ENCODE data around the gene DR1.
"Not testable (repeated sequence)": the region's sequence is repeated elsewhere in the genome, so short reads cannot be mapped to it uniquely, and the experiment has no call there.

DR1 gene

DNA sequence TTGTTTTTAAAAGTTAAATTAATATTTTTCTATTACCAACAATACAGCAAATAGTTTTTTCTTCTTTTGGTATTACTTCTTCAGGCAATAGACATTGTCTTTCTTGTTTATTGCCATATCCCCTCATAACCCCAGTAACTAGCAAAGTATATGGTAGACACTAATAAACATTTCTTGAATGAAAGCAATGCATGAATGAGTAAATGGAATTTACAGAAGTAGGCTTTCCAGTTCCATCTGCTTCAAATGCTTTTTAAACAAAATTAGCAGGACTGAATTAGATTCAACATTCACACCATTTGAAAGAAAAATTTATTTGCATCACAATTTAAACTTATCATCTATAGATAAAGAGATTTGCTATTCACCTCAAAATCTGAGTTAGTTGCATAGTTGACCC, 5.6 kb upstream of the DR1 start:
- DNase-seq (ENCODE audit: low read depth in 3 of 3), result no peak

DNA sequence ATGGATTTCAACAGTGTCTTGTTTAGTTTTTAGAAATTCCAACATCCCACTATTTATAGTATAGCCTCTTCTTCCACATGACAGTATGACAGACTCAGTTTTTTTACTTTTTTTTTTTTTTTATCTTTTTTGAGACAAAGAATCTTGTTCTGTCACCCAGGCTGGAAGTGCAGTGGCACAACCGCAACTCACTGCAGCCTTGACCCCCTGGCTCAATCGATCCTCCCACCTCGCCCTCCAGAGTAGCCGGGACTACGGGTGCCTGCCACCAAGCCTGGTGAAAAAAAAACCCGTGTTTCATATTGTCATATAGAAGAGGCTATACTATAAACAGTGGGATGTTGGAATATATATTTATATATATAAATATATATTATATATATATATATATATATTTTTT, 1.2 kb upstream of the DR1 start:
- DNase-seq (ENCODE audit: low read depth in 3 of 3), result no peak

DNA sequence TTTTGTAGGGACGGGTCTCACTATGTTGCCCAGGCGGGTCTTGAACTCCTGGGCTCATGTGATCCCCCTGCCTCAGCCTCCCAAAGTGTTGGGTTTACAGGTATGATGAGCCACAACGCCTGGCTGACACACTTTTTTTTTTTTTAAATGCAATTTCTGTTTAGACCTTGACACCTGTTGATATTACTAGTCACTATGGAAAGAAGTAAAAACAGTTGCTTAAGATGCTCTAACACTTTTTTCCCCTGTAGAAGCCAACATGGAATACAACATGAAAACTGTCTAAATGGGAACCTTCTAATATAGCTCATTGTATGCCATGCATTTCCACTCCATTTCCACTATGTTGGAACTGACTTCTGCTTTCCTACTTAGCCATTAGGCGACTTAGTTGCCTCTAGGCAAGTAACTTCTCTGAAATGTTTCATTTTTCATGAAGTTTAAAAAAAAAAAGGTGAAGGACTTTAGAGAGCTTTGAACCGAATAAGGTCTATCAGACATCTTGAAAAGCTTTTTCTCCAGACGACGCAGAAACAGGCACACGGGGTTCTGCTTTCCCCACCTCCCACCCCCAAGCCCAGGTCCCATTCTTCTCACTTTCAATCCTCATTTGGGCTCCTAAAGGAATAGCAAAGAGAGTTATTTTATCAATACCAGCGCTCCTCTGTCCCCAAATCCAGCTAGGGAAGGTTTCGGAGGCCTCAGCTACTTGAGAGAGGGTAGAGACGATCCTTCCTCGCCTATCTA, 648 bp upstream of the DR1 start:
- DNase-seq (ENCODE audit: low read depth in 3 of 3), result no peak

DNA sequence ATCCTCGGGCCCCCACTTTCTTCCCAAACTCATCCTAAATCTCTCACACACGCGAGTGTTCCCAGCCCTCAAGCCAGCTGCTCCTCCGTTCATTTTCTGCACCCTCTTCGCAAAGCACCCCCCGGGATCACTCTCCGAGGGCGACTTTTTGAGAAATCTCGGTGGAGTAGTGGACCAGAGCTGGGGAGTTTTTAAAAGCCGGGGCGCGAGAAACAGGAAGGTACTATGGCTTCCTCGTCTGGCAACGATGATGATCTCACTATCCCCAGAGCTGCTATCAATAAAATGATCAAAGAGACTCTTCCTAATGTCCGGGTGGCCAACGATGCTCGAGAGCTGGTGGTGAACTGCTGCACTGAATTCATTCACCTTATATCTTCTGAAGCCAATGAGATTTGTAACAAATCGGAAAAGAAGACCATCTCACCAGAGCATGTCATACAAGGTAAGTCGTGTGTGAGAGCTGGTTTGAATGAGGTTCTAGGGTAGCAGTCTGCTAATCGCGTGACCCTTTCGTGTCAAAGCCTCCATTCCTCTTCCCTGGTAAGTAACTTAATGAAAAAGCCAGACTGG, 800 bp downstream of the DR1 start:
- peak in 2 of 3 experiments; percentile 3 to 14 for DNase-seq (ENCODE audit: low read depth in 3 of 3)

DNA sequence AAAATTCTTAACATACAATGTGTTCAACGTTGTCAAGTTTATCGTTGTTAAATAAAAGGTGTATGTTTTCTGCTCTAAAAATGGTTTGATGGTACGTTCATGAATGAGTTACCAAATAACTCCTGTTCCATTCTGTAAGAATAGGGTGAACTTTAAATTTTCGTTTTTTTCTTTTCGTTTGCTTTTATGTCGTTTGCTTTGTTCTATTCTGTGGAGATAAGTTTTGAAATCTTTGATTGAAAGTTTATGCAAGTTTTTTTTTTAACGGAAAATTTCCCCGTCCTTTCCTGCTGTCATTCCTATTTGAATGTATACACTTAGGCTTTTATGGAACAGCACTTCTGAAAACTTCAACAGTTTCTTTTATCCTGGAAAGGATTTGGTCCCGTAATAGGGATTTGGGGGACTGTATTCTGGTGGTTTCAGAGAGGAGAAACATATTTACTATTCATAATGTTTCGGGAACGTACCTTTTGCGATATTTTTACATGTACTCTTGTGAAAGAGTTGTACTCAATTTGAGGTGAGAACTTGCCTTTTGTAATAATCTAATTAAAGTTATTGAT, 1.7 kb downstream of the DR1 start:
- no peak for DNase-seq (ENCODE audit: low read depth in 3 of 3)

DNA sequence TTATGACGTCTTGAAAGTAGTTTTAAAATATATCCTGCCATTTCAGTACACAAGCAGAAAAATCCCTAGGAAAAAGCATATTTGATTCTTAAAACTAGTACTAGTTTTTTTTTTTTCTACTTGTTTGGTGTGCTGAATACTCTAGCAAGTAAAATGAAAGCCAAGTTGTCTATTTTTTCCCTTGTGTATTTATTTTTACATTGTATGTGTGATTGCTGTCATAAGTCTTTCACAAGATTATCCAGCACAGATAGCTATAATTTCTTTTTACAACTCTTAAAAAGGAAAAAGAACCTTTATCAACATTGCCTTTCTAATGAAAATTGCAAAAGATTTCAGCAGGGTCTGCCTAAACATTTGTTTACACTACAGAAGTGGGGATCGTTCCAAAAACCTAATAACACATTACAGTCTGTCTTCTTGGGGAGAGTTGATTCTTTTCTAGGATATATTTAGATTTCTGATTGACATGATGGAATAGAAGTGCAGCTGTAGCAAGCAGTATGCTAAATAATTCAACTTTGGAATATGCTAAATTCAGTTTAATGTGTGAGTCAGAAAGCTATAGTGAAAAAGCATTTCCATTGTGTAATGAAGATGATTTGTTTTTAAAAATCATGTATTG, 2.5 kb downstream of the DR1 start:
- no peak for DNase-seq (ENCODE audit: low read depth in 3 of 3)

DNA sequence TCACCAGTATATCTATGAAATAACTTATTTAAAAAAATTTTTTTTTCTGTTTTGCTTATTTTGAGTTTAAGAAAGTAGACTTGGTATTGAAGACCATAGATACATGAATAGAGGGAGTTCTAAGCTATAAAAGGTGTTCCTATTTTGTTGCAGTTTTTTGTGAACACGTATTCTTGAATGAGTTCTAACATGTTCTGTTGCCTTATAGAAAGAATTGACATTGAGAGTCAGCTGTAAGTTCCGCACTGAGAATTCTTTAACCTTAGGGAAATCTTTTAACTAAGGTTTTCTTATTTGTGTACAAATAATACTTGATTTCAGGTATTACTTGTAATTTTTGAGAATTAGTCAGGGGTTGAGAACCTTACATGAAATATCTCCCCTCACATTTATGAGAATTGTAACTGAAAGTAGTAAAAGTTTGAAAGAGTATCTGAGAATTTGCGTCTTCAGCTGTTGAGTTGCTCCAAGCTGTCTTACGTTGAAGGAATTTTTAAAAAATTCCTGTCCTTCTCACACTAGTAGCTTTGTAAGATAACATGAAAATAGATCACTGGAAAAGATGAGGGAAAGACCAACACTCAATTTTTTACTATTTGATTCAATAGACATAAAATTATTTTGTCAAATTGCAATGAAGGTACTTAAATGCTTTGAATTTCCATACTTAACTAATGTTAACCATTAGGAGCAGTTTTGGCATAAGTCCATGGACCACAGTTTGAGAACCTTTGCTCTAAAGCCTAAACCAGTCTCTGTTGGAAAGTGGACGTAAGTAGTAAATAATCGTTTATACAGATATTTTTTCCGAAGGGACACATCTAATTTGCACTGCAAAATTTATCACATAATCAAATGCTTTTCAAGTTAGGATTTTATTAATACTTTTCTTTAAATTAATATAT, 3.8 kb downstream of the DR1 start:
- no peak for DNase-seq (ENCODE audit: low read depth in 3 of 3)

DNA sequence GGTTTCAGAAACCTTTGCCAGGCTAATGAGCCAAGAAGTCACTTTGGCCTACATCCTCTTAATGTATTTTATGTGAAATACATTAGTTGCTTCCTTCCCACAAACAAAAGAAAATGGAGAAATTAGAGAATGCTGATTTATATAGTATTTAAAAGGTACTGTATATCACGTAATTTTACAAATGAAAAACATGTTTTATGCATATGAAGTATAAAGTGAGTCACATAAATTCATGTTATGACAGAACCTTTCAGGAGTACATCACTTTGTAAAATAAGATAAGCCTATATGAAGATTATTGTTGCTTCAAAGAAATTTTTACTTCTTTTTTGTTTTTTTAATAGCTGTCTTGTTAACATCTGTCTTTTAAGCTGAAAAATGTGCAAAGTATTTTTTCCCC, 4.6 kb downstream of the DR1 start:
- no peak for DNase-seq (ENCODE audit: low read depth in 3 of 3)

DNA sequence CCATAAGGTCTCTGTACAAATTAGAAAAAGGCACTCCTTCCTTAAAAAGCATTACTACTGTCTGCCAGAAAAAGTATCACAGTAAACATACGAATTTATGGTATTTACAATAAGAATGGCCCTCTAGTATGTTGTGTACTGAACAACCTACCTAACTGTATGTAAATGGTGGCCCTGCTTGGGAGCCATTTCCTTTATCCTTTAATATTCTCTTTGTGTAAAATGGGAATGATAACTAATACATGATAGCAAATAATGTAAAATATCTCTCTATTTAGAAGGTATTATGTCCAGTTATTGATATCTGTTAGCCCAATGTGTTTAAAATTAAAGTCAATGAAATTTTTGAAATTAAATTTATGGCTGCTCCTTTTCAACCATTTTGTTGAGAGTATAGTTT, 5.2 kb downstream of the DR1 start:
- DNase-seq (ENCODE audit: low read depth in 3 of 3), result no peak

DNA sequence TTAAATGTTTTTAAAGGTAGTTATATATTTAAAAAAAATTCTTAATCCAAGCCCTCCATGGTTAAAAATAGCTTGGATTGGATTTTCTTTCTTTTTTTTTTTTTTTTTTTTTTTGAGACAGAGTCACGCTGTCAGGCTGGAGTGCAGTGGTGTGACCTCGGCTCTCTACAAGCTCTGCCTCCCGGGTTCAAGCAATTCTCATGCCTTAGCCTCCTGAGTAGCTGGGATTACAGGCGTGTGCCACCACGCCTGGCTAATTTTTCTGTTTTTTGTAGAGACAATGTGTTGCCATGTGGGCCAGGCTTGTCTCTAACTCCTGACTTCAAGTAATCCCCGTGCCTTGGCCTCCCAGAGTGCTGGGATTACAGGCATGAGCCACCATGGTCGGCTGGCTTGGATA, 5.6 kb downstream of the DR1 start:
- not testable (repeated sequence) for DNase-seq (ENCODE audit: low read depth in 3 of 3)

DNA sequence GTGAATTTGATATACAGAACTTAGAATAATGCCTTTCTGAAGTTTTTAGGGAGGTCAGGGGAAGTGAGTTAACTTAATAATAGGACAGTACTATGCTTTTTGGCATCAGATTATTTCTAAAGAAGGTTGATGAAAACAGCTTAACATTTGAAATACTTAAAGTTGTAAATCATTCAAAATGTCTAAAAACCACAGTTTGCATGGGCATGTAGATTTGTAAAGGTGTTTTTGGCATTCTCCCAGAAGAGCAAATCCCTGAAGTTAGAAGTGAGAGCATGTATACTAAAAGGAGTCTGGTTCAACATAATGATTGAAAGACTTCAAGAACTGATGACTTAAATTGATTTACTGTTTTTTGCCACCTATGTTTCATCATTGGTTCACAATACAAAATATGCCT, 6.7 kb downstream of the DR1 start:
- no peak for DNase-seq (ENCODE audit: low read depth in 3 of 3)

DNA sequence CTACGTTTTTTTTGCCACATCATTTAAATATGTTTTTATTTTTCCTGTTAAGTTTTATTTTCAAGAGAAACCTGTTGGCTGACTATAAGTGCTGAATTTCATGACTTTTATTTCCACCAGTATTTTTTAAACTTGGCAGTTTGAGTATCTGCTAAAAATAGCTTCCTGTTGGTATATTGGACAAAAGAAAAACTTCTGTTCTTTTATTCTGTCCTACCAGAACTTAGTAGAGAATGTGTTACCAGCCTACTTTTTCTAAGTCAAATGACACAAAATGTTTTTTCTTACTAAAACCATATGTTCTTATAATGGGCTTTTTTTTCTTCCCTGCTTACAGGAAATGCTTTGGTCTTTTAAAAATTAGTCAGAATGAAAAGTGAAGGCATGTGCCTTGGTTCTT, 7.6 kb downstream of the DR1 start:
- DNase-seq (ENCODE audit: low read depth in 3 of 3), result no peak

DNA sequence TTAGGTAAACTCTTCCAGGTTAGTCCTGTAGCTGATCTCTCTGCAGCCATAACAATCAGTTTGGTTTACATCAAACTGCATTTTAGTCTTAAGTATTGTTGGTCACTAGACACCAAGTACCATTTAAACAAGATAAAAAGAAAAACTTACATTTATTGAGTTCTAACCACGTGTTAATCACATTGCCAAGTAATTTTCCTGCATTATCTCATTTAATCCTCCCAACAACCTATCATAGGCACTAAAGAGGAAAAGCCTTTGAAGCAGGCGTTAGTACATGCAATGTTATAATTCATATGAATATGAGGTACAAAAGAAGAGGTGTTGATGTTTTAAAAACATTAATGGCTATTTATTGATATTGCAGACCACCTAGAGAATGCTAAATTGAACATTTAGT, 9.0 kb downstream of the DR1 start:
- DNase-seq (ENCODE audit: low read depth in 3 of 3), result no peak

DNA sequence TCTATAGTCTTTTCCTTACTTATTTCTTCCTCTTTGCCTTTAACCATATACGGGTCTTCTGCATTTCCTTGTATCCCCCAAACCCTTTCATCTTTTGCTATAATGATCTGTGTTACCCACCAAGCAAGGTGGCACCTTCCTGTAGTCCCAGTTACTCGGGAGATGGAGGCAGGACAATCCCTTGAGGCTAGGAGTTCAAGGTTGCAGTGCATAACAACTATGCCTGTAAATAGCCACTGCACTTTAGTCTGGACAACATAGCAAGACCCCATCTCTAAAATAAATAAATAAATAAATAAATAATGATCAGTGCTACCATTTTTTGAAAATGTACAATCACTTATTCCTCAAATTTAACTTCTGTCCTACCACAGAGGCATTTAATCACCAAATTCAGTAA, 11.5 kb downstream of the DR1 start:
- no peak for DNase-seq (ENCODE audit: low read depth in 3 of 3)

DNA sequence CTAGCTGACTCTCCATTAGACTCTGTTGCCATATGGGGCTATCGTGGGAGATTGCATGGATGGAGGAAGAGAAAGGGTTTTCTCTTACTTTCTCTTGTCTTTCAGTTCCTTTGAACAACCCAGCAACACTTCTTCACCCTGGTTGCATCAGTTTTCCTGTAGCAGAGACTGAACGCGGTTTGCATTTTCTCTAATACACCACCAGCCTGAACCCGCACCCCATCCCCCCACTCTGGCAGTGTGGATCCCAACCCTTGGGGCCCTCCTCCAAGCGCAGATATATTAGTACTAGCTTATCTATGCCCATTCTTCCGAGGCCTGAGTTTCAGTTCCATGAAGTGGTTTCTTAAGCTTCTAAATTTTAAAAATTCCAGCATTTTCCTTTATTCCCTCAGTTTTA, 12.6 kb downstream of the DR1 start:
- no peak for DNase-seq (ENCODE audit: low read depth in 3 of 3)

DNA sequence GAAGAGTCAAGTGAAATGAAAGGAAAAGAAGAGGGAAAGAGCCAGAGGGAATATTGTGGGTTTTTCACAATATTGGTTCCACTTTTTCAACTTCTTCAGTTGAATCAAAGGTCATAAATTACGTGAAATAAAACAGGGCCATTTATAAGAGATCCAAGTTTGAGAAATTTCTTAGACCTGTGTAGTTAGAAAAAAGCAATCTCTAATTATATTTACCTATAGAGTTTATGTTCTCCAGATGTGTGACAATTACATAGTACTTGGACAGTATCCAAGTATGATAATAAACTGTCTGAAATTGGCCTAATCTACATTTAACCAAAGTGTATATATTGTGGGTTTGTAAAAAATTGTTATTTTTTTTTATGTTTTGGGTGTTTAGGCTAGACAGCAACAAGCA, 14.4 kb downstream of the DR1 start:
- no peak for DNase-seq (ENCODE audit: low read depth in 3 of 3)

DNA sequence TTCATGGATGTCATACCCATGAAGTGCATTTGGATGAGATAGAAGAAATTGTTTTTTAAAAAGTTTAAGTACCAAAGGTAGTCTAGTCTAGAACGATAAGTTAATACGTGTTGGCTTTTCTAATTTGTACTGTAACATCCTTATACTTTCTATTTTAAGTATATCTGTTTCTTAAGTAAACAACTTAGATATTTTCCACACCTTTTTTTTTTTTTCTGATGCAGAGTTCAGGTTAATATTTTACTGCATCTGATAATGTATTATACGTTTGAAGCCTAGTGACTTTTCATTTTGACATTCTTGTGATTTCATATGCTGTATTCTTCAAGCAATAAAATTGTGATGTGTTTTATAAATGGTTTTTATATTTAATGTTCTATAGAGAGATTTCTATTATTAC, 16.5 kb downstream of the DR1 start:
- no peak for DNase-seq (ENCODE audit: low read depth in 3 of 3)

DNA sequence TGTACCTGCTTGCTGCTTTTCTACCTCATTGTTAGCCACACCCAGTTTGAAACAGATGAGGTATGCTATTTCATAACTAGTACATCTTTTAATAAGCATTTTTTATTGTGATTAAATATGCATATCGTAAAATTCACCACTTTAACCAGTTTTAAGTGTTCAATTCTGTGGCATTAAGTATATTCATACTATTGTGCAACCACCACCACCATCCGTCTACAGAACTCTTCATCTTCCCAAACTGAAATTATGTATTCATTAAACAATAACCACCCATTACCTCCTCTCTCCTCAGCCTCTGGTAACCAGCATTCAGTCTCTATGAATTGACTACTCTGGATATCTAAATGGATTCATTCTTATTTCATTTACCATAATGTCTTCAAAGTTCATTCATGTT, 20.1 kb downstream of the DR1 start:
- DNase-seq (ENCODE audit: low read depth in 3 of 3), result no peak

DNA sequence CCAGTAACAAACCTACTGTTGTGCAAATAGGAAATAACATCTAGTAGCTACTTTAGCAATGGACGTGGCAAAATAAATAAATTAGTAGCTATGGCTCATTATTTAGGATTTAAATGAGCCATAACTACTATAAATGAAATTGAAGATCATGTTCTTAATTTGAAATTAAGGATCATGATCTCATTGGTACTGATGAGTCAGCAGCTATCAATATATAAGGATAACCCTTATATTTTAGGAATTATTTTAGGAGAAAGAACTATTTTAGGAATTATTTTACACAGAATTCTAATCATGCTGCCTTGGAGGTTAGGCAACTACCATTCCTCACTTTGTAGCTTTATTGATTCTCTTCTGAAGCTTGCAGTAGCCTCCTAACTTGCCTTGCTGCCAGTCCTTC, 24.0 kb downstream of the DR1 start:
- no peak for DNase-seq (ENCODE audit: low read depth in 3 of 3)

DNA sequence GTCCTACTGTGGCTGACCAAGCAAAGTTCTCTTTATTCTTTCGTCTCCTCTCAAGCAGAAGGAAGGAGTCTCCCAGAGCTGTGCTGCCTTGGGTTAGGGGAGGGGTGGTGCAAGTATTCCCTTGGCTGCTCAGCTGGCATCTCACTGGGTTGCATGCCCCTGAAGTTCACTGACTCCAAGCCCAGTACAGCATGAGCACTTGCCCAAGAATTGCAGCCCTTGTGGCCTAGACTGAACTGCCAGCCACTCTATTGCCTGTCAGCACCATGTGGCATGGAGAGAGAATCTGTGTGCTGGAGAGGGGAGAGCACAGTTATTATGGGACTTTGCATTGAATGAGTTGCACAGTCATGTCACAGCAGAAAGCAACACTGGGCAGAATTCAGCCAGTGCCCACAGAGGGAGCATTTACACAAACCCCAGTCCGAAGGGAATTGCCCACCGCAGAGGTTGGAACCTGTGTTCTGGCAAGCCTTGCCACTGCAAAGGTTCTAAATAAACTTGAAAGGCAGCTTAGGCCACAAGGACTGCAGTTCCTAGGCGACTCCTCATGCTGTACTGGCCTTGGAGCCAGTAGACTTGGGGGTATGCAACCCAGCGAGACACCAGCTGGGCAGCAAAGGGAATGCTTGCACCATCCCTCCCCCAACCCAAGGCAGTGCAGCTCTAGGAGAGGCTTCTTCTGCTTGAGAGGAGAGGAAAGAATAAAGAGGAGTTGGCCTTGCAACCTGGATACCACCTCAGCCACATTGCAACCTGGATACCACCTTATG, 28.8 kb downstream of the DR1 start:
- DNase-seq (ENCODE audit: low read depth in 3 of 3), result no peak

DNA sequence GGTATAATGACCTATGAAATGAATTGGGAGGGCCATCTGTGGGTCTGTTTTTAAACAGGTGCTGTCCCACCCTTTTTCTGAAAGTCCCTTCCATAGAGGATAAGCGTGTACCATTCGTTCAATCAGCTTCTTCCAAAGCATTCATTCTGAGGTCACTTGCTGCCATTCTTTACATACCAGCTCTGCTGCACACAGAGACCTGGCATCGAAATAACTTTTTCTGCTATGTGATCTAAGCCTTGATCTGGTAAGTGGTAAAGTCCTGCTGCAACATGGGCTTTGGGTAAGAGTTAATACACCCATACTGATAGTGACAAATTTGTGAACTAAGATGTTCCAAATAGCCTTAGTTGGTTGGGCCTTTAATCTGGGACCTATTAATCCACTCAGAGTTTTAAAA, 38.9 kb downstream of the DR1 start:
- DNase-seq (ENCODE audit: low read depth in 3 of 3), result no peak
